ENCODE data around the gene MED15.
"Not testable (repeated sequence)": the region's sequence is repeated elsewhere in the genome, so short reads cannot be mapped to it uniquely, and the experiment has no call there.

MED15 gene

DNA sequence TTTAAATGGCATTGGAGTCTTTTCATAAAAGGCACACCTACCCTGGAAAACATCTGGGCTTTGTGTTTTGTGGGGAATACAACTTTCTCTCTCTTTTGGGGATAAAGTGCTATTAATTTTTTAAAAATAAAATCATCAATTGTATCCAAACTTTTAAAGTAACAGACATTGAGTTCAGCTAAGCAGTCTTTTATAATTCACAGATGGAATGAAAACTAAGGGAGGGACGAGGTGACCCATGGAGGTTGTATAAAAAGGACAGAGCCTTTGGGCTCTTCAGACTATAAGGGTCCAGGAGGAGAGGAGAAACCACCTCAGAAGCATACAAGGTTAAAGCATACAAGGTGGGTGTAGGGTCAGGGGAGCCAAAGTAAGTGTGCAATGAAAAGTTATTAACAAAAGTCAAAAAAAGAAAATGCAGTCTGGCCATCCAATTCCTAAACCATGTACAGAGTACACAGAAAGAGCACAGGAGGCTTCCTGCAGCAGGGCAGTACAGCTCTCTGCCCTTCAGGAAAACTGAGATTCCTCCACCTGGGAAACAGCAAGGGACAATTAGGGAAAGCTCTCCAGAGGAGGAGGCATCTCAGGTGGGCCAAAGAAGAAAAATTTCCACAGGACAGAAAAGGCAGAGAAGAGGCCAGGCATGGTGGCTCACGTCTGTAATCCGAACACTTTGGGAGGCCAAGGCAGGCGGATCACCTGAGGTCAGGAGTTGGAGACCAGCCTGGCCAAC lies 22.3 kb upstream of the MED15 start:
- no peak for DNase-seq

DNA sequence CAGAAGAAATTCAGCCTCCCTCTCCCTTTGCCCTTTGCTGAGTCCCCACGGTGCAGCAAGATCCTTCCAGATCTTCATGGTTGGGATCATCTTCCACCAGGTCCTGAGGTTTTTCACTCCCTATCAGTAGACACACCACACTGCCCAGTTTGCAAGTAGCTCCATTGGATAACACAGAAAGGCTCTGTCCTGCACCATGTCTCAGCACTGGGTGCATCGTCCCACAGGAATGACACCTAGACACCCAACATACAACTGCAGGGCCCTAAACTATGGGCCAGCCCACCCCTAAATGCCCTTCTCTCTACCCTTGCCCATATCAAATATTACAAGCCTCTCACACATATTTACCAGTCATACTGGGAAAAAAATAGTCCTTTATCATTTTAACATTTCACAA lies 21.2 kb upstream of the MED15 start:
- DNase-seq, result no peak

- DNase-seq, result no peak
These were observed 19.7 kb upstream of the MED15 start for GRCh38 chr22:20487715-20488114.

GRCh38 chr22:20488946-20489345 lies 18.5 kb upstream of the MED15 start:
- no peak for DNase-seq

GRCh38 chr22:20490183-20490940 lies 17.0 kb upstream of the MED15 start:
- no peak for DNase-seq

- no peak for DNase-seq
These were observed 16.5 kb upstream of the MED15 start for GRCh38 chr22:20490941-20491307.

DNA sequence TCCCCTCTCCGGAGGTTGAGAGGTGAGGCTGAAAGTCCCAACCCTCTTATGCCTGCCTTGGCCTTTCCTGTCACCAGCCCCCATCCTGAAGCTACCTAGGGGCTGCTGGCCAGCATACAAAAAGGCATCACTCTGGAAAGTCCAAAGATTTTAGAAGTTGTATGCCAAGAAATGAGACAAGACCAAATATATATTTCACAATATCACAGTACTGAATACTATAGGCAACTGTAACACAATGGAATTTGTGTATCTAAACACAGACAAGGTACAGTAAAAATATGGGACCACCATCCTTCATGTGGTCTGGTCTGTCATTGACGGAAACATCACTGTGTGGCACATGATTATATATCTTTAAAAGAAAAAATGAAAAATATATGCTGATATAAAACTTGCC lies 16.1 kb upstream of the MED15 start:
- no peak for DNase-seq

DNA sequence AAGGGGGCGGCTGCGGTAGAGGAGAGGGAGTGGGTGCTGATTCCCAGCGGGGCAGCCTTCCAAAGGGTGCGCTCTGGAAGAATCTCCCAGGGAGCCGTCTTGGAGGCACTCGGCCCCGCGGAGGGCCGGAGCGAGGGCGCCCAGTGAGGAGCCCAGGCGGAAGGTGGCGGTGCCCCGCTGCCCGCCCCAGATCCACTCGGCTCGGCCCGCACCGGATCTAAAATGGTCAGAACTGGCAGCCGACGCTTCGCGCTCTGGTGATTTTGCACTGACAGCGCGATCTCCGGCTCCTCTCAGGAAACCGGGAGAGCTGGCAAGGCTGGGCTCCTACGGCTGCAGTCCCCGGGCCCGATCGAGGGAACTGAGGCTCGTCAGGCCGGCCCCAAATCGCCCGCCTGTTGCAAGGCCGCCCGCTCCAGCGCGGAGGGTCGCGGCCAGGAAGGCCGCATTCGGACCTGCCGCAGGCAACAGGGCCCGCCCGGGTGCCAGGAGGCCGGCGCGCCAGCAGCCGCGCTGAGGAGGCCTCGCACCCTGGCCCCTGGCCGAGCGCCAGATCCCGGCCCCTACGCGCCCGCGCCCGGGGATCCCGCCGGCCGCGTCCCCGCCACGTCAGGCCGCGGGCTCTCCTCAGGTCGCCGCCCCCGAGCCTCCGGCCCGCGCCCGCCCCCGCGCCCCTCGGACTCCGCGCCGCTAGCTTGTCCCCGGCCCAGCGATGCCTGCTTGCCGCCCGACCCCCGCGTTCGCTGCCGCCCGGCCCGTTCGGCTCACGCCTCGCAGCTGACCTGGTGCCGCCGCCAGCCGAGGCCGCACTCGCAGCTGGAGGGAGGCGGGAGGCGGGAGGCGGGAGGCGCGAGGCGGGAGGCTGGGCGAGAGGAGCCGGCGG lies 12.2 kb upstream of the MED15 start, which contains the start of gene KLHL22:
Gene KLHL22, minus strand, starts transcription at position 818 of the 883 bp plus-strand sequence. CDS start 6,584 bp downstream, outside the sequence.
- DNase-seq, result peak; percentile 9

- DNase-seq, result peak; percentile 92
These were observed 11.3 kb upstream of the MED15 start for GRCh38 chr22:20495861-20496681.

GRCh38 chr22:20497426-20497825 lies 10.0 kb upstream of the MED15 start:
- no peak for DNase-seq

- DNase-seq, result no peak
These were observed 8.5 kb upstream of the MED15 start for GRCh38 chr22:20498913-20499312.

DNA sequence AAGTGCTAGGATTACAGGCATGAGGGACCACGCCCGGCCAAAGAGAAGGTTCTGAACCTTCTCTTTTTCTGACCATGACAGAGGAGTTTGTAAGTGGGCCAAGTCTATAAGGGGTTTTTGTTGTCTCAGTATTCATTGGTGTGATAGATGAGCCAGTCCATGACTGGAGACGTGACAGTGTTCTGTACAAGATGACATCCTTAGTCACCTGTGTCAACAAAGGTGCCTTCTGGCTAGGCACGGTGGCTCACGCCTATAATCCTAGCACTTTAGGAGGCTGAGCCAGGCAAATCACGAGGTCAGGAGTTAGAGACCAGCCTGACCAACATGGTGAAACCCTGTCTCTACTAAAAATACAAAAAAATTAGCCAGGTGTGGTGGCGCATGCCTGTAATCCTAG lies 7.6 kb upstream of the MED15 start:
- no peak for DNase-seq

GRCh38 chr22:20503816-20504215 lies 3.6 kb upstream of the MED15 start:
- no peak for DNase-seq

- not testable (repeated sequence) for DNase-seq
These were observed 3.0 kb upstream of the MED15 start for GRCh38 chr22:20504293-20504922.

GRCh38 chr22:20506543-20507252 lies 712 bp upstream of the MED15 start:
- no peak for DNase-seq

GRCh38 chr22:20508067-20508755 lies 801 bp downstream of the MED15 start:
- DNase-seq, result not testable (repeated sequence)

- DNase-seq, result no peak
These were observed 1.4 kb downstream of the MED15 start for GRCh38 chr22:20508815-20509271.

GRCh38 chr22:20509344-20510047 lies 2.1 kb downstream of the MED15 start:
- peak; percentile 61 for DNase-seq

- DNase-seq, result no peak
These were observed 3.6 kb downstream of the MED15 start for GRCh38 chr22:20510811-20511577.
